Measurements from ENCODE around the gene ZNF567.
"Not testable (repeated sequence)": the region's sequence is repeated elsewhere in the genome, so short reads cannot be mapped to it uniquely, and the experiment has no call there.

Gene ZNF567

GRCh38 chr19:36687214-36688056 is at the start of gene ZNF567:
TSS of gene ZNF567 (plus strand) at chr19:36687612. CDS start at chr19:36694868, 7,256 bp downstream.
- peak; percentile 96 to 98 for DNase-seq (ENCODE audit: low read depth in 2 of 2)

GRCh38 chr19:36638862-36639510 is 48.4 kb upstream of the ZNF567 start:
- DNase-seq (ENCODE audit: low read depth in 2 of 2): no peak

- DNase-seq (ENCODE audit: low read depth in 2 of 2): no peak
These were observed 40.7 kb upstream of the ZNF567 start for GRCh38 chr19:36646746-36647145.

GRCh38 chr19:36652958-36653357 is 34.5 kb upstream of the ZNF567 start:
- no peak for DNase-seq (ENCODE audit: low read depth in 2 of 2)

GRCh38 chr19:36665832-36666231 is 21.6 kb upstream of the ZNF567 start:
- no peak for DNase-seq (ENCODE audit: low read depth in 2 of 2)

- no peak for DNase-seq (ENCODE audit: low read depth in 2 of 2)
These were observed 18.8 kb upstream of the ZNF567 start for GRCh38 chr19:36668646-36669045.

GRCh38 chr19:36672368-36672767 is 15.0 kb upstream of the ZNF567 start:
- no peak for DNase-seq (ENCODE audit: low read depth in 2 of 2)

GRCh38 chr19:36674201-36674600 is 13.2 kb upstream of the ZNF567 start:
- no peak for DNase-seq (ENCODE audit: low read depth in 2 of 2)

- DNase-seq (ENCODE audit: low read depth in 2 of 2): no peak
These were observed 8.0 kb upstream of the ZNF567 start for GRCh38 chr19:36679455-36679854.

GRCh38 chr19:36685835-36686234 is 1.6 kb upstream of the ZNF567 start:
- DNase-seq (ENCODE audit: low read depth in 2 of 2): no peak

GRCh38 chr19:36686365-36687213 is 823 bp upstream of the ZNF567 start:
- no peak for DNase-seq (ENCODE audit: low read depth in 2 of 2)

- DNase-seq (ENCODE audit: low read depth in 2 of 2): no peak
These were observed 646 bp downstream of the ZNF567 start for GRCh38 chr19:36688058-36688457.

- no peak for DNase-seq (ENCODE audit: low read depth in 2 of 2)
These were observed 19.7 kb downstream of the ZNF567 start for GRCh38 chr19:36707134-36707533.

- no peak for DNase-seq (ENCODE audit: low read depth in 2 of 2)
These were observed 22.0 kb downstream of the ZNF567 start for GRCh38 chr19:36709423-36709822.

GRCh38 chr19:36719687-36720556 is 32.5 kb downstream of the ZNF567 start:
- no peak for DNase-seq (ENCODE audit: low read depth in 2 of 2)

GRCh38 chr19:36736166-36736565 is 48.8 kb downstream of the ZNF567 start:
- DNase-seq (ENCODE audit: low read depth in 2 of 2): not testable (repeated sequence)

GRCh38 chr19:36745870-36746269 is 58.5 kb downstream of the ZNF567 start:
- DNase-seq (ENCODE audit: low read depth in 2 of 2): no peak

- no peak for DNase-seq (ENCODE audit: low read depth in 2 of 2)
These were observed 60.3 kb downstream of the ZNF567 start for GRCh38 chr19:36747750-36748149.

- DNase-seq (ENCODE audit: low read depth in 2 of 2): no peak
These were observed 61.2 kb downstream of the ZNF567 start for GRCh38 chr19:36748431-36749275.

GRCh38 chr19:36749613-36750012 is 62.2 kb downstream of the ZNF567 start:
- DNase-seq (ENCODE audit: low read depth in 2 of 2): not testable (repeated sequence)

Measured in stimulated activated CD8-positive, alpha-beta memory T cell treated with anti-CD3 and anti-CD28 coated beads, Interleukin-7, amount 100 ng/mL, for 4 hours (primary cell).